HFFc6 (cell line): ENCODE data around the gene TNNT2. TPM values are rescaled to one million over a fixed set of nuclear protein-coding genes. Genes with fewer than 3 reads are reported as not detected.

Experiments
- DNase-seq: peaks from one replicate; pipeline ENCODE4 v3.0.0-alpha.2; 2018
- H3K27ac Mint-ChIP-seq: 2 replicates; pipeline ENCODE4 v1.8.0; 2020; ENCODE audit warnings: mild to moderate bottlenecking, mixed read lengths
- H3K27me3 Mint-ChIP-seq: 2 replicates; pipeline ENCODE4 v1.8.0; 2021; ENCODE audit warnings: mild to moderate bottlenecking, moderate library complexity, mixed read lengths; ENCODE audit not compliant: insufficient read depth
- H3K36me3 Mint-ChIP-seq: 2 replicates; pipeline ENCODE4 v1.8.0; 2021; ENCODE audit warnings: low read depth, mixed read lengths
- H3K4me1 Mint-ChIP-seq: 2 replicates; pipeline ENCODE4 v1.8.0; 2020; ENCODE audit warnings: low read depth, mixed read lengths
- H3K4me3 Mint-ChIP-seq: 2 replicates; pipeline ENCODE4 v1.8.0; 2020; ENCODE audit warnings: mild to moderate bottlenecking, moderate library complexity, mixed read lengths
- H3K9me3 Mint-ChIP-seq: 2 replicates; pipeline ENCODE4 v1.8.0; 2020; ENCODE audit warnings: mild to moderate bottlenecking, mixed read lengths
- CTCF ChIP-seq: fragments of 200-600 bp; sonication (generic); IDR thresholded peaks from 2 replicates; pipeline ENCODE4 v1.5.0; 2021; ENCODE audit warnings: antibody characterized with exemption, mild to moderate bottlenecking
- total RNA-seq, 6 experiments: library from RNA; stranded (reverse); fragmentation: NEBNext Ultra II Directional; extraction: Animal tissue kit (Norgen Biotek cat#: 25700); gene quantifications; 2 replicates in 1 of 6; 3 replicates in 5 of 6; pipeline ENCODE4 v1.2.3, GENCODE V29; 2021

The TNNT2 gene
- total RNA-seq, 6 experiments from 2014 or later, result not detected

- Mint-ChIP-seq H3K4me1 (no peaks in the 10 kb centered on the region), H3K27ac (no peak overlapping the region)
- no peak for TF ChIP-seq CTCF
Observed at GRCh38 chr1:201393076-201393475, 15.6 kb upstream of the TNNT2 start.

GRCh38 chr1:201391651-201392511 is 14.4 kb upstream of the TNNT2 start:
- no peak overlapping the region for H3K27ac Mint-ChIP-seq
- TF ChIP-seq CTCF, result no peak
- H3K4me1 Mint-ChIP-seq, result no peaks in the 10 kb centered on the region
- peaks cover 72% of the 10 kb centered on the region for H3K27me3 Mint-ChIP-seq
- no peak for DNase-seq
- no peak overlapping the region for H3K4me3 Mint-ChIP-seq
- no peaks in the 10 kb centered on the region for H3K36me3 Mint-ChIP-seq
- no peaks in the 10 kb centered on the region for H3K9me3 Mint-ChIP-seq

More at GRCh38 chr1:201393076-201393475, 15.6 kb upstream of the TNNT2 start:
- Mint-ChIP-seq H3K4me3 (no peak overlapping the region), H3K9me3 (no peaks in the 10 kb centered on the region), H3K27me3 (peaks cover 72% of the 10 kb centered on the region), H3K36me3 (no peaks in the 10 kb centered on the region)
- DNase-seq, result no peak

- Mint-ChIP-seq H3K27me3 (peaks cover 69% of the 10 kb centered on the region), H3K9me3 (no peaks in the 10 kb centered on the region), H3K36me3 (no peaks in the 10 kb centered on the region), H3K4me3 (no peak overlapping the region), H3K27ac (no peak overlapping the region), H3K4me1 (no peaks in the 10 kb centered on the region)
- no peak for TF ChIP-seq CTCF
- DNase-seq, result no peak
Observed at GRCh38 chr1:201391225-201391624, 13.7 kb upstream of the TNNT2 start.

GRCh38 chr1:201389051-201389450 is 11.6 kb upstream of the TNNT2 start:
- no peak for TF ChIP-seq CTCF
- Mint-ChIP-seq H3K4me3 (no peak overlapping the region), H3K36me3 (no peaks in the 10 kb centered on the region), H3K4me1 (peaks cover 16% of the 10 kb centered on the region), H3K27ac (no peak overlapping the region), H3K9me3 (no peaks in the 10 kb centered on the region), H3K27me3 (peaks cover 53% of the 10 kb centered on the region)
- DNase-seq, result no peak

GRCh38 chr1:201386208-201386607 is 8.7 kb upstream of the TNNT2 start:
- Mint-ChIP-seq H3K36me3 (no peaks in the 10 kb centered on the region), H3K9me3 (no peaks in the 10 kb centered on the region), H3K4me3 (no peak overlapping the region), H3K27ac (no peak overlapping the region), H3K27me3 (peaks cover 25% of the 10 kb centered on the region), H3K4me1 (peaks cover 26% of the 10 kb centered on the region)
- DNase-seq, result no peak
- TF ChIP-seq CTCF, result no peak
